ENCODE results near the gene PDCD4.

The PDCD4 gene

DNA sequence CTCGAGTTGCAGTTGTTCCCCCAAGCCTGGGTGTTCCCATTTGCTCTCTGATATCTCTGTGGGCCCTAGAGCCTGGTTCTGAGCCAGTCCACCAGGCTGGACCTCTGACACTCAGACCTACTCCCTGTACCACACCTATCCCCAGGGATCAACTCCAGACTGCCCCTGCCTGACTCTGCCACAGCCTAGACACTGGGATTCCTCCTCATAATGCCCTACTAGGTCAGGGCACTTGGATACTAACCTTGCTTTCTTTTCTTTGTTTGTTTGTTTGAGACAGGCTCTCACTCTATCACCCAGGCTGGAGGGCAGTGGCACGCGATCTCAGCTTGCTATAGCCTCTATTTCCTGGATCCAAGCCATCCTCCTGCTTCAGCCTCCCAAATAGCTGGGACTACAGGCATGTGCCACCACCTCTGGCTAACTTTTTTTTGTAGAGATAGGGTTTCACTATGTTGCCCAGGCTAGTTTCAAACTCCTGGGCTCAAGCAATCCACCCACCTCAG, 30.8 kb upstream of the PDCD4 start:
- Histone ChIP-seq H3K4me1 (peaks cover 58% of the 10 kb centered on the region), H3K9me3 (no peaks in the 10 kb centered on the region), H4K20me1 (no peaks in the 10 kb centered on the region), H3K9ac (no peak overlapping the region), H3K27ac (peak overlapping the region; percentile 83), H3K4me2 (peak overlapping the region; percentile 82), H3K4me3 (no peak overlapping the region), H3K36me3 (no peaks in the 10 kb centered on the region), H3K27me3 (no peaks in the 10 kb centered on the region)
- TF ChIP-seq Cebpa-rat (IDR thresholded peaks at IDR 0.05), result no peak

DNA sequence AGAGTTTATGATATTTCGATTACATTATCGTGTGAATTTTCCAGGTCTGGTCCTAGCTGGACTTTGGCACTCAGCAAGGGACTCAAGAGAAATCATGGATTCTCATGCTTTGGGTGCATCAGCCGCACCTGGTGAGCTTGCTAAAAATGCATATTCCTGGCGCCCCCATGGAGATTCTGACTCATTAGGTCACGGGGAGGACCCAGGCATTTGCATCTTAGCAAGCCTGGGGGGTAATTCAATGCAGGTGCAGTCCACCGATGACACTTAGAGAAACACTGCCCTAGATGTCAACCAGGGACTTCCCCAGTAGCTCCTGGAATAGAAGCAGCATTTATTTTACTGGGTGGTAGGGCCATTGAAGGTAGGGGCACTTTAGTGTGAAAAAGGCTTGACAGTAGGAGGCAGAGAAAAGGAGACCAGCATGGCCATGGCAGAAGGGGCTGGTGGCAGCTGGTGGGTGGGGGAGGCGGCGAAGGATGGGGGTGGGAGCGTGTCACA, 29.9 kb upstream of the PDCD4 start:
- Histone ChIP-seq H3K4me3 (no peak overlapping the region), H3K27ac (peak overlapping the region; percentile 83), H3K4me1 (peaks cover 65% of the 10 kb centered on the region), H3K4me2 (peak overlapping the region; percentile 82), H3K9me3 (no peaks in the 10 kb centered on the region), H3K9ac (no peak overlapping the region), H3K36me3 (no peaks in the 10 kb centered on the region), H3K27me3 (no peaks in the 10 kb centered on the region), H4K20me1 (no peaks in the 10 kb centered on the region)
- TF ChIP-seq Cebpa-rat (IDR thresholded peaks at IDR 0.05), result no peak

DNA sequence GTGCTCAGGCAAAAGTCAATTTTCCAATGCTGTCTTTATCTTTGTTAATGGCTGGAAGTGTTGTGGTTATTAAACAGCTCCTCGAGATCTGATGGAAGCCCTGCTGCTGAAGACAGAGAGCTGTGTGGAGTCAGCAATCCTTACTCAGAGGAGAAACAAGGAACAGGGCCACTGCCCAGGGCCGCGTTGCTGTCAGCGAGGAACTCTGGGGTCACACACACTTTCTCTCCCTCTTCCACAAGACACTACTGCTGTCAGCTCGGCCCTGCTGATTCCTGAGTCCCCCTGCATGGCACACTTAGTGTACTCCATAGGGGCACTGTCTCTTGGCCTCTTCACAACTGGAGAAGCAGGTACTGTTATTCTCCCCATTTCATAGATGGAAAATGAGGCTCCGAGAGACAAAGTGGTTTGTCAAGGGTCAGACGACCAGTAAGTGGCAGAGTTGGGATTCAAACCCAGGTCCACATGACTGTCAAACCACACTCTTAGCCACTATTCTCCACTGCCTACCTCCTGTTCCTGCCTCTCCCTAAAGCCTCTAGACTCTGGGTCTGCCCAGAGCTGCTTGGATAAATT, 29.3 kb upstream of the PDCD4 start:
- Histone ChIP-seq H3K27me3 (no peaks in the 10 kb centered on the region), H3K9ac (peak overlapping the region; percentile 62), H3K4me1 (peaks cover 71% of the 10 kb centered on the region), H3K27ac (peak overlapping the region; percentile 83), H3K9me3 (no peaks in the 10 kb centered on the region), H3K36me3 (no peaks in the 10 kb centered on the region), H3K4me3 (no peak overlapping the region), H4K20me1 (no peaks in the 10 kb centered on the region), H3K4me2 (peak overlapping the region; percentile 82)
- no peak for TF ChIP-seq Cebpa-rat (IDR thresholded peaks at IDR 0.05)

DNA sequence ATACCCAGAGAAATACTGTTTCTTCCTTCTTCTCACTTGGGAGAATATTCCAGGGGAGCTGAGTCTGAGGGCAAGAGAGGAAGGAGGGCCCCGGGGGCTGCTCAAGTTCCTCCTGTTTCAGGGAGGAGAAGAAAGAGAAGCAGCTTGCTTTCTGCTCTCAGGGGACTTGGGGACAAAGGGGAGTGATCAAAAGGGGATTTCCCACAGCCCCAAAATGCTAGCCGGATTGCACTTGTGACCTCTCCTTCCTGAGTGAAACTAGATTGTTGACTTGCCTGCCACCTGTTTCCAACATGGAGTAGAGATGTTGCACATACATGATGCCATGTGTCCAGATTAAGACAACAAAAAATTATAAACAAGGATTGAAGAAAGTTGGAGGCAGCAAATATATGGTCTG, 28.7 kb upstream of the PDCD4 start:
- no peaks in the 10 kb centered on the region for H3K36me3 ChIP-seq
- peak overlapping the region; percentile 82 for H3K4me2 ChIP-seq
- no peaks in the 10 kb centered on the region for H4K20me1 ChIP-seq
- peak overlapping the region; percentile 62 for H3K9ac ChIP-seq
- TF ChIP-seq Cebpa-rat (IDR thresholded peaks at IDR 0.05), result peak; percentile 40; the same call in 1 of the 2 replicates
- no peak overlapping the region for H3K4me3 ChIP-seq
- peaks cover 77% of the 10 kb centered on the region for H3K4me1 ChIP-seq
- no peaks in the 10 kb centered on the region for H3K9me3 ChIP-seq
- no peaks in the 10 kb centered on the region for H3K27me3 ChIP-seq
- peak overlapping the region; percentile 83 for H3K27ac ChIP-seq

DNA sequence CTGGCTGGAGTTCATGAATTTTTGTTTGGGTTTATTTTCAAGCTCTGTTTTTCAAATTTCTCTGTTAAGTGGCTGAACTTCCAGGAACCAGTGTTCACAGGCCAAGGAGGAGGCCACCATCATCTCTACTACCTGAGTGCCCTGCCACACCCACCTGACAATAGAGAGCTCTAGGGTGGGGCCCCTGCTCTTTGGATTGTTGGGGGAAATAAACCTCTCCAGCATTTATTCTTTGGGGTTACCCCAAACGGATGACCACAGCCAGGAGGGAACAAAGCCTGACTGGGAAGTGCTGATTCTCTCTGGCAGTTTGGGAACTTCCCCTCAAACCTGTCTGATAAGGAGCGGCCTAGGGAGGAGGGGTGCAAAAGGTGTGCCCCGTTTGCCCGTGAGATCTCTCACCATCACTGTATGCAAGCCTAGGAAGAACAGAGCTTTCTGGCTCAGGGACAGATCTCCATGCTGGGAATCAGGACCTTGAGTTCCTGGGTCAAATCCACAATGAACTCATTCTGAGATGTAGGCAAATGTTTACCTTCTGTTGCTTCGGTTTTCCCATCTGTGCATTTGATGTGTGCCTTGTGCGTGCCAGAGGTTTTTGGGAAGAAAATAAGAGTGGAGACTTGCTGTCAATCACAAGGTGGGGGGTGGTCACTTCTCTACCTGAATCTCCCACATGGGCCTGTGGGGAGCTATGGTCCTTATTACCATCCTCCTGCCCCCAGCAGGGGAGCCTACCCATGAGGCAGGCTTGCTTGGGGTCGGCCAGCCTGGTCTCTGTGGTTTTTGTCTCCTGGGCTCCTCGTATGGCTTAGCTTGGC, 27.7 kb upstream of the PDCD4 start:
- Histone ChIP-seq H3K4me2 (peak overlapping the region; percentile 82), H3K27ac (peak overlapping the region; percentile 83), H3K9ac (peak overlapping the region; percentile 55), H4K20me1 (no peaks in the 10 kb centered on the region), H3K27me3 (no peaks in the 10 kb centered on the region), H3K9me3 (no peaks in the 10 kb centered on the region), H3K4me3 (no peak overlapping the region), H3K36me3 (no peaks in the 10 kb centered on the region), H3K4me1 (peaks cover 81% of the 10 kb centered on the region)
- no peak for TF ChIP-seq Cebpa-rat (IDR thresholded peaks at IDR 0.05)

DNA sequence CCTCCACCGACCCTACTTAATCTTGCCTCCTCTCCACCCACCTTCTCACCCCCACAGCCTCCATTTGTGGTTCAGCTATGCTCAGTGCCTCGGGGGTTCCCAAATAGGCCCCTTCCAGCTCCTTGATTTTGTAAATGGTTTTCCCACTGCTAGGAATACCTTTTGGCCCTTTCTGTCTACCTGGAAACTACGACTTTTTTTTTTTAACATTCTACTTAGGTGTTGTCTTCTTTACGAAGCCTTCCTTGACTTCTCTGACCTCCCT, 27.2 kb upstream of the PDCD4 start:
- H3K4me2 ChIP-seq, result peak overlapping the region; percentile 82
- H3K9ac ChIP-seq, result no peak overlapping the region
- no peak for TF ChIP-seq Cebpa-rat (IDR thresholded peaks at IDR 0.05)
- H3K9me3 ChIP-seq, result no peaks in the 10 kb centered on the region
- peak overlapping the region; percentile 83 for H3K27ac ChIP-seq
- no peaks in the 10 kb centered on the region for H3K36me3 ChIP-seq
- H3K4me1 ChIP-seq, result peaks cover 83% of the 10 kb centered on the region
- H3K27me3 ChIP-seq, result no peaks in the 10 kb centered on the region
- H4K20me1 ChIP-seq, result no peaks in the 10 kb centered on the region
- no peak overlapping the region for H3K4me3 ChIP-seq

DNA sequence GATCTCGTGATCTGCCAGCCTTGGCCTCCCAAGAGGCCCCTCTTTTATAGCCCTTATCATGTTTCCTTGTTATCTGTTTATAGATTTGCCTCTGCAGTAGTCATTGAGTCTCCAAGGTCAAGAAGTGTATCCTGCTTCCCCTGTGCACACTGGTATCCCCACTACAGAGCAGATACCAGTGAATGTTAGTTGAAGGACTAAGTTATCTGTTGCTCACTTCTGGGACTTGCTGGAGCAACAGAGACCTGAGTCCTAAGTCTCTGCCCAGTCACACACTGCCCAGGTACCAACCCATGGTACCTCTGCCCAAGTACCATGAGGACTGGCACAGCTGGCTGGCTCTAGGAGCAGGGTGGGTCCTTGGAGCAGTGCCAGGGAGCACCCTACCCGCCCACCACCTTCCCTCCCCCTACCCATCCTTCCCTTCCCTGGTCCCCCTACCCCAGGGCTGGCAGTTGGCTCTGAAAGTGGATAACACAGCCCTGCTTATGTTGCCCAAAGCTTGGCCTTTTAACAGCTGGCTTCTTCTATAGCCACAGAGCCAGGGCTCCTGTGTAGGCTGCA, 26.5 kb upstream of the PDCD4 start:
- no peaks in the 10 kb centered on the region for H3K9me3 ChIP-seq
- no peak overlapping the region for H3K4me3 ChIP-seq
- no peaks in the 10 kb centered on the region for H3K36me3 ChIP-seq
- no peak overlapping the region for H3K9ac ChIP-seq
- H3K4me2 ChIP-seq, result peak overlapping the region; percentile 82
- no peaks in the 10 kb centered on the region for H4K20me1 ChIP-seq
- no peak for TF ChIP-seq Cebpa-rat (IDR thresholded peaks at IDR 0.05)
- peak overlapping the region; percentile 60 for H3K27ac ChIP-seq
- peaks cover 90% of the 10 kb centered on the region for H3K4me1 ChIP-seq
- no peaks in the 10 kb centered on the region for H3K27me3 ChIP-seq

DNA sequence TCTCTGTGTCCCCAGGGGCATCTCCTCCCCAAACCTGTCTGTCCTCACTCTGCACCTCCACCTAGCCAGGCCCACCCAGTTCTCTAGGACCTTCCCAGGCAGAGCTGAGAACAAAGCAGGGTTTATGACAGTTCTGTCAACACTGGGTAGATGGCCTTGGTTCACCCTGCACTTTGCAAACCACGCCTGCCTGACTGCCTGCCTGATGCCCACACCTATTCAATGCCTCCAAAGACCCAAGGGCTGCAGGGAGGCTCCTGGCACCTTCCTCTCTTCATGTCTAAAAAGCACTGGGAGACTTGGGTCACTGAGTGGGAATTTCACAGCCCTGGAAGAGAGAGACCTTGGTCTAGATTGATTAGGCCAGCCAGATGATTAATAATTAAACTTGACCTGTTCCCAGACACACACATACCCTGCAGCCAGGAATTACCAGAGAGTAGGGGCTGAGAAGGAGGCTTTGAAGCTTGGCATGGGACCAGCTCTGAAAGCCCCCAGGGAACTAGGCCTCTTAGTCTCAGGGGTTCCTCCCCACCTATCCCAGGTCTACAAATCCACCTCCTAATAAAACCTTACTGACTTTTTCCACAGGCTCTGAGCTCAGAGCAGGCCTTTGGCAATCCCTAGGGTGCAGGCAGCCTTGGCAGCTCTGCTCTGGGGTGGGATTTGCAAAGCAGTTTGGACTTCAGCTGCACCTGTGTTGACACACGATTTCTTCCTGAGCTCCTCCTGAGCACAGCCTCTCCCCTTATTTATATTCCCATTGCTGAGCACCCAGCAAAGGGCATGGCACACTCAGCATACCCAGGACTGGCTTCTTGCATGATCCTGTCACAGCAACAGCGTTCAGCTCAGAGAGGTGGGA, 25.7 kb upstream of the PDCD4 start:
- Histone ChIP-seq H3K4me3 (no peak overlapping the region), H3K27ac (peak overlapping the region; percentile 60)

DNA sequence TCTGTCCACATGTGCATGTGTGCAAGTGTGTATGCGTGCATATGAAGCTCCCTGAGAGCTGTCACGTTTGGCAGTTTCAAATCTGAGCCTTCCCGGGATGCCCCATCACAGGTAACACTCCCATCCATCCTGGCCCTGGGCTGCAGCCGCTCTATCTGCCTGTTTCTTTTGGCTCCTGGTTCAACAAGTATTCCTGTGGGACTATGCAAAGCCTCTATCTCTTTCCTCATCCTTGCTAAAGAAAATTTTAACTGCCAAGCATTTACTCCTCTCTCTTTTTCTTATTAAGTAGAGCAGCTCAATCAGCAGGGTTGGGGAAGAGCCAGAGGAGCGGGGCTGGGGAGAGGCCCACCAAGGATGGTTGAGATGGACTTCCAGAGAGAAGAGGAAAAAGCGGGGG, 24.4 kb upstream of the PDCD4 start:
- Histone ChIP-seq H3K4me3 (no peak overlapping the region), H3K9me3 (no peaks in the 10 kb centered on the region), H3K27me3 (no peaks in the 10 kb centered on the region), H3K4me2 (peak overlapping the region; percentile 82), H3K9ac (no peak overlapping the region), H3K36me3 (no peaks in the 10 kb centered on the region), H3K4me1 (peaks cover 91% of the 10 kb centered on the region), H4K20me1 (no peaks in the 10 kb centered on the region), H3K27ac (0 out of 2 replicates have a peak overlapping the region, but pooled peaks have one; percentile 8)
- TF ChIP-seq Cebpa-rat (IDR thresholded peaks at IDR 0.05), result no peak

More for the DNA sequence above, 25.7 kb upstream of the PDCD4 start:
- Histone ChIP-seq H3K9ac (no peak overlapping the region), H3K4me1 (peaks cover 91% of the 10 kb centered on the region), H3K27me3 (no peaks in the 10 kb centered on the region), H3K4me2 (peak overlapping the region; percentile 82), H3K9me3 (no peaks in the 10 kb centered on the region), H3K36me3 (no peaks in the 10 kb centered on the region), H4K20me1 (no peaks in the 10 kb centered on the region)
- no peak for TF ChIP-seq Cebpa-rat (IDR thresholded peaks at IDR 0.05)

Data from BLaER1 (cell line).